GM19351 (cell line): Measurements from ENCODE around the gene ANKRD10.
A peak's percentile ranks its signal among the peaks of the same experiment; 100 is the strongest.

Experiments used
- ATAC-seq: cut with Tn5 transposase; IDR thresholded peaks from one replicate; pipeline ENCODE4 v1.9.1; 2021; ENCODE audit warnings: mild to moderate bottlenecking, moderate library complexity; ENCODE audit not compliant: unreplicated experiment

ANKRD10 gene

DNA sequence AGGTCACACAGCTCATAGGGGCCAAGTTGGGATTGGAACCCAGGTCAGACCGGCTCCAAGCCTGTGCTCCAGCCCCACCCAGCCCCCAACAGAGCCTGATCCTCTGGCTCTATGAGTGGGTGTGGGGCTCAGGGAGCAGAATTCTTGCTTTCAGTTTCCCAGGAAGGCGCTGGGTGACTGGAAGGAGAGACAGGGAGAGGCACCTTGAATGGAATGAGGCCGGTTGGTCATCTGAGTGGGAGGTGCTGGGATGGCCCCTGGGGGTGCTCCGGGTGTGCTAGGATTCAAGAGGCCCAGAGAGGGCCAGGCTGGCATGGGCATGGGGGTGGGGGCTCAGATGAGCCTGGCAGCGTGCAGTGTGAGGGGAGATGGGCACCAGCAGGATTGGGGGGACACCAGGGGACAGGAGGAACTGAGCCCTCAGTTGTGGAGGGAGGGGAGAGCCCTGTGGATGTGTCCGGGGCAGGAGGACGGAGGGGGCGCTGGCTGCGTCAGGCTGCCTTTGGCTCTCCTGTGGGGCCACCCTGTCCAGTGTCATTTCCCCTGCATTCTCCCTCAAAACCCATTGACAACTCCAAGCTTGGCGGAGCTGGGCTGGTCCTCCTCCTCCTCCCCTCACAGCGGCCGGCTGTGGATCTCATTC lies 31.2 kb upstream of the ANKRD10 start:
- no peak for ATAC-seq

DNA sequence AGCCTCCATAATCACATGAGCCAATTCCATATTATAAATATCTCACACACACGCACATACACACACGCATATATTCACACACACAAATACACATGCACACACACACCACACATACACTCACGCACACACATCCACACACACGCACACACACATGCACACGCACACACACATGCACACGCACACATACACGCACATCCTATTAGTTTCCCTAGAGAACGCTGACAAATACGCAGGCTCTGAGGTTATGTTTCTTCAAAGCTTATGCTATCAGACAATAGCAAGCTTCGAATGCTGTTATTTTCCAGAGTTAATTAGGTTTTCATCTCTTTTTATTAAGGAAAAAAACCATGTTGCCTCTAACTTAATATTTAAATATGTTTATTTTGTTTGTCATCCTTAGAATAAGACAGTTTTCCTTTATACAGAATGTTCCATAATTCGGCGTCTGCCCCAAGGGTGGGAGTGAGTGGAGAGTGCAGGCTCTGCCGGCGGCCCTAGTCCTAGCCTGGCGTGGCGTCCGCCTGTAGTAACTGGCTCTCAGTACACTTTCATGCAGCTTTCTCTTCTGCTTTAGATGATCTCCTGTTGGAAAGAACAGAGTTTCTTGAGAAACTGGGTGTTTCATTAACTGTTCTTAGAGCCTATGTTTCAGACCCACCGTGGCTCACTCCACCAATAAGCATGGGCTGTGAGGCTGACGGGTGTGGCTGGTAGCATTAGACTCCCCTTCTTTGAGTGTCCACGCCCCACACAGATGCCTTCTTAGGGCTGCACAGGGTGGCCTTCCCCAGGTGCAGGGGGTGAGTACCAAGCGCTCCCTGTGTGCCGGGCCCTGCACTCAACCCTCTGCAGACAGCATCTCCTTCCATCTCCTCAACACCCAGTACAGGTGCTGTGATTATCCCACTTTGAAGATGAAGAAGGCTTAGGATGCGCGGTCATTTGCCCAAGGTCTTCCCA lies 30.4 kb upstream of the ANKRD10 start:
- ATAC-seq: no peak

GRCh38 chr13:110944121-110944967 lies 29.5 kb upstream of the ANKRD10 start:
- ATAC-seq: peak; percentile 86

DNA sequence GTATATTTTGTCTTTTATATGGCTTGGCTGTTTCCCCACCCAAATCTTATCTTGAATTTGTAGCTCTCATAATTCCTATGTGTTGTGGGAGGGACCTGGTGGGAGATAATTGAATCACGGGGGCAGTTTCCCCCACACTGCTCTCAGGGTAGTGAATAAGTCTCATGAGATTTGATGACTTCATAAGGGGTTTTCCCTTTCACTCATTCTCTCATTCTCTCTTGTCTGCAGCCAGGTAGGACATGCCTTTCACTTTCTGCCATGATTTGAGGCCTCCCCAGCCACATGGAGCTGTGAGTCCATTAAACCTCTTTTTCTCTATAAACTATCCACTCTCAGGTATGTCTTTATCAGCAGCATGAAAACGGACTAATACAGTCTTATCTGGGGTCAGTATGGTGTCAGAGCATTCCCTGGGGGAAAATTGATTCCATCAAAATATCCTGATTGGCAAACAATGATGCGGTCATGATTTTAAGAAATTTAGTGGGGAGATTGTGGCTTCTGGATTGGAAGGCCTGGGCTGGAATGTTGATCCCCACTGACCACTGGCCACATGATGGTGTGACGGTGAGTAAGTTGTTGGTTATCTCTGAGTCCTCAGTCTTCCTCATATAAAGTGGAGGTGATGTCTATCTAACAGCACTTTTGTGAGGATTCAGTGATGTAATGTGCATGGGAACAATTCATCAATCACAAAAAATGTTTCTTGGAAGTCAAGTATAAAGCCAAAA lies 27.5 kb upstream of the ANKRD10 start:
- ATAC-seq: peak; percentile 77

- ATAC-seq: no peak
Observed at GRCh38 chr13:110938662-110939421, 24.0 kb upstream of the ANKRD10 start.

DNA sequence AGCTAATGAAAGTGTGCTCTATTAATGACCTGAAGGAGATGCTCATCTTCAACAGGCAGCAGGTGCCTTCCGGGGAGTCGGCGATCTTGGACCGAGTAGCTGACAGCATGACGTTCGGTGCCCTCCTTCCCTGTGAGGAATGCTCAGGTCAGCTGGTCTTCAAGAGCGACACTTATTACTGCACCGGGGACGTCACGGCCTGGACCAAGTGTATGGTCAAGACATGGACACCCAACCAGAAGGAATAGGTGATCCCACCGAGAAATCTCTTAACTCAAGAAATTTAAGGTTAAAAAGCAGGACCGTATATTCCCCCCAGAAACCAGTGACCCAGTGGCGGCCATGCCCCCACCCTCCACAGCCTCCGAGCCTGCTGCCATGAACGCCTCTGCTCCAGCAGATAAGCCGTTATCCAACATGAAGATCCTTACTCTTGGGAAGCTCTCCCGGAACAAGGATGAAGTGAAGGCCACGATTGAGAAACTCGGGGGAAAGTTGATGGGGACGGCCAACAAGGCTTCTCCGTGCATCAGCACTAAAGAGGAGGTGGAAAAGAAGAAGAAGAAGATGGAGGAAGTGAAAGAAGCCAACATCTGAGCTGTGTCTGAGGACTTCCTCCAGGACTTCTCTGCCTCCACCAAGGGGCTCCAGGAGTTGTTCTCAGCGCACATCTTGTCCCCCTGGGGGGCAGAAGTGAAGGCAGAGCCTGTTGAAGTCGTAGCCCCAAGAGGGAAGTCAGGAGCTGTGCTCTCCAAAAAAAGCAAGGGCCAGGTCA lies 22.8 kb upstream of the ANKRD10 start:
- no peak for ATAC-seq

GRCh38 chr13:110936519-110936918 lies 21.6 kb upstream of the ANKRD10 start:
- no peak for ATAC-seq

DNA sequence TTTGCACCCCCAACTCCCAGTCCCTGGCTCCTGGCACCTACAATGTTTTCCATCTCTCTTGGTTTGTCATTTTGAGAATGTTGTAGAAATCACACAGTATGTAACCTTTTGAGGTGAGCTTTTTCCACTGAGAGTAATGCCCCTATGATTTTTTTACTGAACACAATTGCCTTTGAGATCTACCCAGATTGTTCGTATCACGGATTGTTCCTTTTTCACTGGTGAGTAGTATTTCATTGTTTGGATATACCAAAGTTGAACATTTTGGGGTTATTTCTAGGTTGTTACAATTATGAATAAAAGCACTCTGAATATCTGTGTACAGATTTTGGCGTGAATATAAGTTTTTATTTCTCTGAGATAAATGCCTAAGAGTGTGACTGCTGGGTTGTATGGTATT lies 17.7 kb upstream of the ANKRD10 start:
- no peak for ATAC-seq

- peak; percentile 75 for ATAC-seq
Observed at GRCh38 chr13:110929104-110929777, 14.4 kb upstream of the ANKRD10 start.

- ATAC-seq: no peak
Observed at GRCh38 chr13:110925023-110925612, 10.2 kb upstream of the ANKRD10 start.

DNA sequence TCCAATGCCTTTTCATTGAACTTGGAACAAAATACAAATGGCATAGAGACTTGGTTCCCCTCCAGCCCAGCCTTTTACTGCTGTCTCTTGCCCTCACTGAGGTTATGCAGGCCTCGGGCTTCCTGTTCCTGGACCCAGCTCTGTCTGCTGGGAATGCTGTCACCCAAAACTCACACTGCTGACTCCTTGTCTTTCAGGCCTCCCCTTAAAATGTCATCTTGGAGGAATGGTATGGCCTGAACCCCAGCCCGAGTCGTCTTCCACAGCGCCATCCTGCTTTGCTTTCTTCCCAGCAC lies 9.7 kb upstream of the ANKRD10 start:
- ATAC-seq: no peak

DNA sequence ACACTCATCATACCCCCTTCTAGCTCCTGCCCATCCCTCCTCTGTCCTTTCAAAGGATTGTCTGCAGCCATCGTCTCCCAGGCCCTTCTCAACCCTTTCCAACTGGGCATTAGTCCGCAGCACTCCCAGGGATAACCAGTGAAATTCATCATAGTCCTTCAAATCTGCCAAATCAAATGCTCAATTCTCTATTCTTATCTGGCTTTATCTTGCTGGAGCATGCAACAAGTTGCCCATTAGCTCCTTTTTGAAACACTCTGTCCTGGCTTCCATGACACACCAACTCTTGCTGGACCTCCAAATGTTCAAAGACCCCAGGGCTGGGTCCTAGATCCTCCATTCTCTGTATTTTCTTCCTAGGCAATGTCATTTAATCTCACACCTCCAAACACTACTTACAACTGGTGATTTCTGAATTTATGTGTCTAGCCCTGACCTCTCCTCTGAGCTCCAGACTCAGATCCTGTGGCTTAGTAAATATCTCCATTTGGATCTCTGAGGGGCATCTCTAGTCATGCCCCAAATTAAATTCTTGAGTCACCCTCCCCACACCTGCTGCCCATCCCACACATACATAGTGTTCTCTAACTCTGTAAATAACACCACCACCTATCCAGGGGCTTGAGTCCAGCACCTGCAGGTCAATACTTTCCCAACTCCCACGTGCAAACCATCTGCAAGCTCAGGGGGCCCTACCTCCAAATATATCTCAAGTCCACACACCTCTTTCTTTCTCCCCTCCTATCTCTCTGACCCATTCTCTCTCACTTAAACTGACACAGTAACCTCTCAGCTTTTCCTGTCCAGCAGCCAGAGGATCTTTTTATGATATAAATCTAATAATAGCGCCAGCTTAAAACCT lies 9.1 kb upstream of the ANKRD10 start:
- no peak for ATAC-seq

DNA sequence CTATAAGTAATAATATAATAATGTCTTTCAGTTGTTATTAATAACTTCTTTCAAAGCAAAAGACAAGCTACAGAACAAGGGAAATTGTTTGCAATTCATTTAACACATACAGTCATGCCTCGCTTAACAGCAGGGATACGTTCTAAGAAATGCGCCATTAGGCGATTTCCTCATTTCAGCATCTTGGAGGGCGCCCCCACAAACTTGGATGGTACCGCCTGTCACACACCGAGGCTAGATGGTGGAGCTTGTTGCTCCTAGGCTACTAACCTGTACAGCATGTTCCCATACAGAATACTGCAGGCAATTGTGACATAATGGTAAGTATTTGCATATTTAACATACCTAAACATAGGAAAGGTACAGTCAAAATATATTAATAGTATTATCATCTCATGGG lies 8.2 kb upstream of the ANKRD10 start:
- ATAC-seq: no peak

GRCh38 chr13:110922506-110922905 lies 7.6 kb upstream of the ANKRD10 start:
- ATAC-seq: no peak

DNA sequence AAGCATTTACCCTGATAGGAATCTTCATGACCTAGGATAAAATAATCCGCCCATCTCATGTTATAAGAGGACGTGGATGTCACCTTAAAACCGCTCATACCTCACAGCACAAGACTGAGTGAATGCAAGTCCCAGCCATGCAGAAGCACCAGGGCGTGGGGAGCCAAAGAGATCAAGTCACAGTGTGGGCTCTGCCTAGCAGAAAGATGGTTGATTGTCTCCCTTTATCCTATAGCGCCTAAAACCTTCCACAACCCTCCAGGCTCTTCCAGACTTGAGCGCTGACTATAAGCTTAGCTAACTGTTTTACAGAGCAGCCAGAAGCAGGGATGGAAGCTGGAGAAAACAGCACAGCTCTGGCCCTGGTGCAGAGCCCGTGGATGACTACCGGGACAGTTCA lies 6.8 kb upstream of the ANKRD10 start:
- no peak for ATAC-seq

- peak; percentile 33 for ATAC-seq
Observed at GRCh38 chr13:110921209-110921608, 6.3 kb upstream of the ANKRD10 start.

- ATAC-seq: no peak
Observed at GRCh38 chr13:110920038-110920437, 5.2 kb upstream of the ANKRD10 start.
